NCI-H510A treated with DMSO at 0.1 percent for 48 hours (cell line): Measurements from ENCODE around the gene PSG11.
"Not testable (repeated sequence)": the region's sequence is repeated elsewhere in the genome, so short reads cannot be mapped to it uniquely, and the experiment has no call there.

Source experiments
- DNase-seq: peaks from one replicate; lab custom pipeline; 2025; lab: John Stamatoyannopoulos, UW

PSG11 gene

GRCh38 chr19:42988206-42988605, 38.1 kb downstream of the PSG11 start:
- not testable (repeated sequence) for DNase-seq

GRCh38 chr19:42985588-42985987, 40.7 kb downstream of the PSG11 start:
- DNase-seq: no peak

- DNase-seq: not testable (repeated sequence)
Measured at GRCh38 chr19:42982111-42982510, 44.2 kb downstream of the PSG11 start.

GRCh38 chr19:42971451-42971850, 54.8 kb downstream of the PSG11 start:
- DNase-seq: not testable (repeated sequence)

- no peak for DNase-seq
Measured at GRCh38 chr19:42965176-42965575, 61.1 kb downstream of the PSG11 start.

- no peak for DNase-seq
Measured at GRCh38 chr19:42961119-42961518, 65.2 kb downstream of the PSG11 start.
